ENCODE measurements around the gene FAM186B.
"Not testable (repeated sequence)": the region's sequence is repeated elsewhere in the genome, so short reads cannot be mapped to it uniquely, and the experiment has no call there.

FAM186B gene

DNA sequence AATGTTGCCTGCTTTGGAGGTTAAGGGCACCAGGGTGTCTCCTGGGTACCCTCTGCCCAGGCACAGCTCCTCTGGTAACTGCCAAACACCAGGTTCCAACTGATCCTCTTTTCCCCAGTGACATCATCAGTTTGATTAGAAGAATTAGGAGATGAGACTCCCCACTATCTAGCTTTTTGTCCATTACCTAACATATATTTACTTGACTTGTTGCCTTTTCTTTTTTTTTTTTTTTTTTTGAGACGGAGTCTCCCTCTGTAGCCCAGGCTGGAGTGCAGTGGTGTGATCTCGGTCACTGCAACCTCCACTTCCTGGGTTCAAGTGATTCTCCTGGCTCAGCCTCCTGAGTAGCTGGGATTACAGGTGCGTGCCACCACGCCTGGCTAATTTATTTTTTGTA is at the start of gene FAM186B:
Gene FAM186B (minus strand): TSS at position 101 of the 400 bp plus-strand sequence. CDS start 162 bp downstream, outside the sequence.
- DNase-seq (ENCODE audit: low read depth): not testable (repeated sequence)

- DNase-seq (ENCODE audit: low read depth): no peak
These were observed 49.3 kb upstream of the FAM186B start for GRCh38 chr12:49654715-49655114.

DNA sequence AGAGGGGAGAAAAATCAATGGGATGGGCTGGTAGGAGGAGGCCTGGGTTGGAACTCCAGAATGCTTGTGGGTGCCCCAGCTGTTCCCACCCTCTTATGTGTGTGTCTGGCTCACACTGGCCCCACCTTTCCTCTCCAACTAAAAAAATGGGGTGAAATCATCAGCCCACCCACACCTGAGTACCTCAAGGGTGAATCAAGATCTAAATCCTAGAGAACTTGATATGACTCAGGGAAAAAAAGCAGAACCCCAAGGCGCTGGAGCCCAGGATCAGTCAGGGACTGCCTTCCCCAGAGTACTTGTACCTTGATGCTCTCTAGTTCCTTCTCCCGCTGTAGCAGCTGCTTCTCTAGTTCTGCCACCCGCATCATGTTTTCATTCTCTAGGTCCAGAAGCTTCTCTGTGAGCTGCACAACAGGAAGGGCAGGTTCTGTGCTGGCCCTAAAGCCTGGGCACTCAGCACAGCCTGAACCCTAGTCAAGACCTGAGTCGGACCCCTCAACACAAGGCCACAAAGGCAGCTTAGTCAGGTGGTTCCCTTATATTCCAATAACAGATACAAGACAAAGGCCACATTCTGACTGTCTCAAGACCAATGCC is 47.6 kb upstream of the FAM186B start:
- DNase-seq (ENCODE audit: low read depth): no peak

DNA sequence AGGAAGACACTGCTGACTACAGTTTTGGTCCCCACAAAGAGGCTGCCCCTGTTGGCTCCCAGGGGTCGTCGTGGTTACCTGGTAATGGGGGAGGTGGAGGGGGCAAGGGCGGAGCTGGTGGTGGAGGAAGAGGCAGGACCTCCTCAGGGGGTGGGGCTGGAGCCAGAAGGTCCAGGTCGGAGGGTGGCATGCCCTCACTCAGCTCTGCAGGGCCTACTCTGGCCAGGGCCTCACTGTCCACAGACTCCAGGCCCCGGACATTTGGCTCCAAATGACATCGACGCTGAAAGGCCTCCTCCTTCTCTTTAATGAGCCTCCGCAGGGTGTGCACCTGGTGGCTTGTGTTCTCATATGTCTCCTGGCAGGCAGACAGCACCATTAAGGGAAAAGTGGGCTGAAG is 46.4 kb upstream of the FAM186B start:
- DNase-seq (ENCODE audit: low read depth): no peak

GRCh38 chr12:49649892-49650291 is 44.5 kb upstream of the FAM186B start:
- DNase-seq (ENCODE audit: low read depth): no peak

DNA sequence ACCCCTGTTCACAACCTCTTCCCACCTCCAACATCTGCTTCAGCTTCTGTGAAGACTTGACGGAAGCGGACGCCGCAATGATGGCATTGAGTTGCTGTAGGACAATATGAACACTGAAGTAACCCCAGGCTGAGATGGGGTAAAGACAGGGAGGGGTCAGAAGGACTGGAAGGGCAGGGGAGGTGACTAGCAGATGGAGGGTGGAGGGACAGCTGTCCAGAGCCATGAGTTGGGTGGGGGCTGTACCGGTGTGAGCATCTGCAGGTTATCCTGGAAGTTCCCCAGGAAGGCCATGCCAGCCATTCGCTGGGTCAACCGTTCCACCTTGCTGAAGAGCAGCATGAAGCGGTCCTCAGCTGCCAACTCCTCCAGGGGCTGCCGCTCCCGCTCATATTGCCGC is 44.0 kb upstream of the FAM186B start:
- no peak for DNase-seq (ENCODE audit: low read depth)

GRCh38 chr12:49648712-49649003 is 43.2 kb upstream of the FAM186B start:
- DNase-seq (ENCODE audit: low read depth): no peak

GRCh38 chr12:49647827-49648711 is 42.6 kb upstream of the FAM186B start:
- no peak for DNase-seq (ENCODE audit: low read depth)

DNA sequence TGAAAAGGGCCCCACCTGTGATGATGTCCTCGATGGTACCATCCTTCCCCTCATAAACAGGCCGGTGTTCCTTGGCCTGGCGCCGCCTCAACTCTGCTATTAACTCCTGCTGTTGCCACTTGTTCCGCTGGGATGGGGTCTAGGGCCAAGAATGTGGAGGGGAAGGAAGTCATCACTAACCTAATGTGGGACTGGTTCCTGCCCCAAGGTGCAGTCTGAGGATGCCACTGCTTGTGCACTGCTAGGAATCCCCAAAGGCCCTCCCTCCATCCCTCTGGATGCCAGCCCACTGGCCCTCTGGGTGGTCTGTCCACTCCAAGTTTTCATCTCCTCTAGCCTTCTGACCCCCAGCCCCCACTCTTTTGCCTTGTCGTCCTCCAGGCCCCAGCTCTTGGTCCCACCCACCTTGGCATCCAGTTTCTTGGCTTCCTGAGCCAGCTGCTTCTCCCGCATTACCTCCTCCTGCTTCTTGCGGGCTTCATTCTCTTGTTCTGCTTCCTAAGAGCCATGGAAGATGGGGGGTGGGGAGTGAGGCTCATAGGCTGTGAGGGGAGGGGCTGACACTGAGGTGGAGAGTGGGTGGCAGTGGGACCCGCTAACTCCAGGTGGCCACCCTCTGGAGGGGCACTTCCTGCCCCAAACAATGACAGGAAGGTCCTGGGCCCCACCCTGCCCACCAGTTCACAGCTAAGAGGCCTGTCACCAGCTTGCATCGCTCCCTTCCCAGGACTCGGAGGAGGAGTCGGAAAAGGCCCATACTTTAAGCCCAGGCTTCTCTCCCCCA is 41.6 kb upstream of the FAM186B start:
- no peak for DNase-seq (ENCODE audit: low read depth)

GRCh38 chr12:49646331-49646830 is 40.9 kb upstream of the FAM186B start:
- no peak for DNase-seq (ENCODE audit: low read depth)

- no peak for DNase-seq (ENCODE audit: low read depth)
These were observed 40.0 kb upstream of the FAM186B start for GRCh38 chr12:49645146-49646039.

GRCh38 chr12:49644620-49644994 is 39.2 kb upstream of the FAM186B start:
- DNase-seq (ENCODE audit: low read depth): peak; percentile 44

GRCh38 chr12:49643961-49644619 is 38.7 kb upstream of the FAM186B start:
- DNase-seq (ENCODE audit: low read depth): no peak

DNA sequence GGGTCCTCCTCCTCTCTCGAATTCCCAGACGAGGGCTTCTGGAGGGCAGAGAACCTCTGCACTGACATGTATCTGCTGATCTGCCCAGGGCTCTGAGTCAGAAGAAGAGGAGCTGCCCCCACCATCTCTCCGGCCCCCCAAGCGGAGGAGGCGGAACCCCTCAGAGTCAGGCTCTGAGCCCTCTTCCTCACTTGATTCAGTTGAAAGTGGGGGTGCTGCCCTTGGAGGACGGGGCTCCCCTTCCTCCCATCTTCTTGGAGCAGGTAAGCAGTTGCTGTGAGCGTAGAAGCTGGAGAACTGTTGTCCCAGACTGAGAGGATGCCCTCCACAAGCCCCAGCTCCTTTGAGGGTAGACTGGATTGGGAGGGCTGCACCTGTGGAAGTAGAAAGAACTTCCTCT is 37.7 kb upstream of the FAM186B start:
- no peak for DNase-seq (ENCODE audit: low read depth)

- DNase-seq (ENCODE audit: low read depth): no peak
These were observed 36.9 kb upstream of the FAM186B start for GRCh38 chr12:49642370-49642802.

- no peak for DNase-seq (ENCODE audit: low read depth)
These were observed 36.4 kb upstream of the FAM186B start for GRCh38 chr12:49641748-49642369.

DNA sequence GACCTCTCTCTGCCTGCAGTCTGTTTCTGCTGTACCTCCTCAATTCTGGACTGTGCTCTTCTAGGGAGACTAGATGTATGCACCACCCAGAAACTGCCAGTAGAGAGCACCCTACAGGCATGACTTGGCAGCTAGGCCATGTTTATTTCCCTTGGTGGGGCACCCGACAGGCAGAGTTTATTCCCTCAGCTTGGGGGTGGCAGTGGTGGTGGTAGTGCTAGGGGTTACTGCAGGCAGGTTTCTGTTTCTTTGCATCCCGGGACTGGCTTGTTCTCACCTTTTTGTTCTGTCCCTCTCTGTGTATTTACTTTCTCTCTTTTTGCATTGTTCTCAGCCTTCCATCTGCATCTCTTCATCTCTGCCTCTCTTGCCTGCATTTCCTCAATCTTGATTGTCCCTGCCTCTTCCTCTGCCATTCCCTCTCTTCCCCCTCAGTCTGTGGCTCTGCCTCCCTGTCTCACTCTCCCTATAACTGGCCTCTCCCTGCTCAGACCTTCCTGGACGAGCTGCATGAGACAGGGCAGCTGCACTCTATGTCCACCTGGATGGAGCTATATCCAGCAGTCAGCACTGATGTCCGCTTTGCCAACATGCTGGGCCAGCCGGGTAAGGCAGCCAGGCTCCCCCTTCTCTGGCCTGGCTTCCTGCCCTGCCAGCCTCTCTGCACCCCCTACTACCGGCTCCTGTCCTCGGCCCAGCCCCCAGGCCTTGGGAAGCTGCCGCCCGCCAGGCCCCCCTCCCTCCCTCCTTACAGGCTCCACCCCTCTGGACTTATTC is 31.7 kb upstream of the FAM186B start:
- DNase-seq (ENCODE audit: low read depth): peak; percentile 28

DNA sequence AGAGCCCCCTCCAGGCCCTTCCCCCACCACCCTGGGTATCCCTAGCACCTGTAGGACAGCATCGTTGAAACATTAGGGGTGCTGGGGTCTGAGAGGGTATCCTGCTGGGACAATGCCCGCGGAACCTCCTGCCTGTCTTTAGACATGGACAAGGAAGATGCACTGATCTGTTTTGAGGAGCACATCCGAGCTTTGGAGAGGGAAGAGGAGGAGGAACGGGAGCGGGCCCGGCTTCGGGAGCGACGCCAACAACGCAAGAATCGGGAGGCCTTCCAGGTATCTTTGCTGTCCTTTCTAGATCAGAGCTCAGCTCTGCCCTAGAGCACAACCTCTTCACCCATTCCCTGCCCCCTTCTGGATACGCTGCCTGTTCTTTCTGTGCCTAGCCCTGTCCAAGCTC is 31.1 kb upstream of the FAM186B start:
- DNase-seq (ENCODE audit: low read depth): no peak

DNA sequence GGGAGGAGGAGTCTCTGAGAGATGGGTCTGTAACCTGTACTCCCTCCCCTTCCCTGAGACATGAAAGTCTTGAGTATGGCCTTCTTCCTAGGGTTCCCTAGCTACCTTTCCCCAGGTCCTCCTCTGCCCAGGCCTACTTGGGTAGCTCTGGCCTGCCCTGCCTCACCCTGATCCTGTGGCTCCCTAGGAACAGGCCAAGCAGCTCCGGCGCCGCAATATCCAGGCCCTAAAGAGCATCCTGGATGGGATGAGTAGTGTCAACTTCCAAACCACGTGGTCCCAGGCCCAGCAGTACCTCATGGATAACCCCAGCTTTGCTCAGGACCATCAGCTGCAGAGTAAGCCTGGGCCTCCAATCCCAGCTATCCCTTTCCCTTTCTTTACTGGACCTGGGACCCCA is 30.2 kb upstream of the FAM186B start:
- DNase-seq (ENCODE audit: low read depth): no peak

DNA sequence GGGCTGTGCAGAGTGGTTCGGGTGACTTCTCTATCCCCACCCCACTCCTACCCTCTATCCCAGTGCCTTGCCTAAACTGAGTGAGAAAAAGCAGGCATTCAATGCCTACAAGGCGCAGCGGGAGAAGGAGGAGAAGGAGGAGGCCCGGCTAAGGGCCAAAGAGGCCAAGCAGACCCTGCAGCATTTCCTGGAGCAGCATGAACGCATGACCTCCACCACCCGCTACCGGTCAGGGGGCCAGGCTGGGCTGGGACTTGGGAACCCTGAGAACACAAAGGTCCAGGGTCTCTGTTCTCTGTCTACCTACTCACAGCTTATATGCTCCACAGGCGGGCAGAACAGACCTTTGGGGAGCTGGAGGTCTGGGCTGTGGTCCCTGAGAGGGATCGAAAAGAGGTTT is 29.6 kb upstream of the FAM186B start:
- DNase-seq (ENCODE audit: low read depth): no peak
